SK-N-SH (cell line): ENCODE results near the gene BCR. TPM values are rescaled to one million over a fixed set of nuclear protein-coding genes. Genes with fewer than 3 reads are reported as not detected.

Experiments
- CTCF ChIA-PET: fragments of 300-600, 350-600 bp; formaldehyde crosslinking; extraction: SDS; loops from one replicate; lab custom pipeline; 2021; lab: Yijun Ruan, JAX
- POLR2A ChIA-PET: fragments of 350-600 bp; sonication (Branson Sonifier 250); formaldehyde crosslinking; extraction: SDS; loops from one replicate; lab custom pipeline; 2020; ENCODE audit warnings: antibody characterized with exemption, inconsistent platforms; lab: Yijun Ruan, JAX
- DNase-seq: peaks from one replicate; pipeline ENCODE4 v3.0.0; 2012
- H2AFZ ChIP-seq: fragments of 200-600 bp; sonication (generic); 2 replicates; pipeline ENCODE4 v1.8.1; 2016; ENCODE audit warnings: antibody characterized with exemption, mild to moderate bottlenecking, low read depth
- H3F3A ChIP-seq: fragments of 200-600 bp; sonication (generic); replicated peaks from 2 replicates; pipeline ENCODE3; 2016; ENCODE audit warnings: antibody characterized with exemption, mild to moderate bottlenecking; ENCODE audit not compliant: insufficient read depth
- H3K27ac ChIP-seq, 2 experiments: fragments of 200-500 bp in 1 of 2; fragments of 200-600 bp in 1 of 2; sonication (Bioruptor generic) in 1 of 2; sonication (generic), shearing (Covaris generic) in 1 of 2; 2 replicates each; pipeline versions ENCODE4 v1.5.1 to v1.6.1; 2014 to 2016; ENCODE audit warnings: low read depth in 2 of 2, inconsistent platforms in 1 of 2, low read length in 1 of 2, mild to moderate bottlenecking in 1 of 2, mixed read lengths in 1 of 2
- H3K27me3 ChIP-seq: fragments of 200-600 bp; sonication (generic), shearing (Covaris generic); 2 replicates; pipeline ENCODE4 v1.6.1; 2016; ENCODE audit warnings: mixed run types; ENCODE audit not compliant: insufficient read depth
- H3K36me3 ChIP-seq, 2 experiments: fragments of 200-500 bp in 1 of 2; fragments of 200-600 bp in 1 of 2; sonication (Bioruptor generic) in 1 of 2; sonication (generic) in 1 of 2; replicated peaks in 1 of 2; 2 replicates each; pipeline versions ENCODE3 to v1.5.1; 2014 to 2016; ENCODE audit warnings: low read length in 1 of 2, mild to moderate bottlenecking in 1 of 2; ENCODE audit not compliant: insufficient read depth in 2 of 2, control insufficient read depth in 1 of 2
- H3K4me1 ChIP-seq, 2 experiments: fragments of 200-500 bp in 1 of 2; fragments of 200-600 bp in 1 of 2; sonication (Bioruptor generic) in 1 of 2; sonication (generic), shearing (Covaris generic) in 1 of 2; 2 replicates each; pipeline versions ENCODE4 v1.5.1 to v1.6.1; 2014 to 2016; ENCODE audit warnings: low read depth in 1 of 2, low read length in 1 of 2, mixed run types in 1 of 2; ENCODE audit not compliant: insufficient read depth in 2 of 2, control insufficient read depth in 1 of 2
- H3K4me2 ChIP-seq: fragments of 200-600 bp; sonication (generic), shearing (Covaris generic); 2 replicates; pipeline ENCODE4 v1.6.1; 2017; ENCODE audit warnings: mixed run types
- H3K4me3 ChIP-seq, 2 experiments: fragments of 200-500 bp in 1 of 2; fragments of 200-600 bp in 1 of 2; sonication (Bioruptor generic) in 1 of 2; sonication (generic), shearing (Covaris generic) in 1 of 2; 2 replicates each; pipeline versions ENCODE4 v1.5.1 to v1.8.1; 2014 to 2016; ENCODE audit warnings: low read depth in 2 of 2, inconsistent platforms in 1 of 2, low read length in 1 of 2, mild to moderate bottlenecking in 1 of 2, mixed read lengths in 1 of 2, moderate library complexity in 1 of 2
- H3K79me2 ChIP-seq: fragments of 200-600 bp; sonication (generic); 2 replicates; pipeline ENCODE4 v1.8.1; 2017; ENCODE audit warnings: mild to moderate bottlenecking; ENCODE audit not compliant: insufficient read depth
- H3K9ac ChIP-seq: fragments of 200-600 bp; sonication (generic); 2 replicates; pipeline ENCODE4 v1.6.1; 2017; ENCODE audit warnings: mixed run types
- H3K9me2 ChIP-seq: fragments of 200-600 bp; sonication (generic); 2 replicates; pipeline ENCODE4 v1.6.1; 2017; ENCODE audit warnings: mixed run types
- H3K9me3 ChIP-seq: fragments of 200-600 bp; sonication (generic); 2 replicates; pipeline ENCODE4 v1.6.1; 2017; ENCODE audit warnings: mixed run types, mild to moderate bottlenecking, moderate library complexity
- H4K20me1 ChIP-seq: fragments of 200-600 bp; sonication (generic); 2 replicates; pipeline ENCODE4 v1.6.1; 2017; ENCODE audit warnings: mild to moderate bottlenecking, mixed run types; ENCODE audit not compliant: insufficient read depth
- CTCF ChIP-seq: fragments of 200-600 bp; sonication (generic); IDR thresholded peaks from 2 replicates; pipeline ENCODE4 v1.6.1; 2017; ENCODE audit warnings: antibody characterized with exemption, mild to moderate bottlenecking, moderate library complexity
- ELF1 ChIP-seq: IDR thresholded peaks from 2 replicates; pipeline ENCODE4 v1.4.0; 2012
- EP300 ChIP-seq, 2 experiments: IDR thresholded peaks; 2 replicates each; pipeline versions ENCODE4 v1.4.0 to v1.6.1; 2012; ENCODE audit warnings: borderline replicate concordance in 1 of 2, low read depth in 1 of 2, low read length in 1 of 2
- FOXM1 ChIP-seq: IDR thresholded peaks from 2 replicates; pipeline ENCODE4 v1.4.0; 2012; ENCODE audit warnings: low read depth, mild to moderate bottlenecking
- GABPA ChIP-seq: IDR thresholded peaks from 2 replicates; pipeline ENCODE4 v1.4.0; 2012; ENCODE audit warnings: low read depth, mild to moderate bottlenecking
- MXI1 ChIP-seq: IDR thresholded peaks from 2 replicates; pipeline ENCODE4 v1.6.1; 2012; ENCODE audit warnings: mild to moderate bottlenecking, low read depth, low read length, improper control_type of control experiment
- NFIC ChIP-seq: IDR thresholded peaks from 2 replicates; pipeline ENCODE4 v1.4.0; 2012; ENCODE audit warnings: borderline replicate concordance
- PBX3 ChIP-seq: IDR thresholded peaks from 2 replicates; pipeline ENCODE4; 2012
- RAD21 ChIP-seq: IDR thresholded peaks from 2 replicates; pipeline ENCODE4 v1.6.1; 2012; ENCODE audit warnings: mild to moderate bottlenecking, low read length
- RCOR1 ChIP-seq: fragments of 150-350 bp; IDR thresholded peaks from 2 replicates; pipeline ENCODE4 v1.6.1; 2017; ENCODE audit warnings: antibody characterized with exemption, low read length
- WGBS: methylation state at CpG from one replicate; pipeline ENCODE4 v1.1.6; 2017; ENCODE audit warnings: low lambda C conversion rate; 5-methylcytosine and 5-hydroxymethylcytosine counted together
- polyA plus RNA-seq, 3 experiments: library from polyadenylated mRNA; depleted of rRNA; stranded (reverse); fragments of >200 nt; gene quantifications; 2 replicates each; pipeline ENCODE4 v1.2.3, GENCODE V29; 2012
- TF ChIP-seq, protein P1 (sequence below): fragments of 150-350 bp; IDR thresholded peaks from 2 replicates; pipeline ENCODE4 v1.6.1; 2017; ENCODE audit warnings: antibody characterized with exemption, low read length, low read depth, borderline replicate concordance
- TF ChIP-seq, protein P2 (sequence below): fragments of 150-350 bp; IDR thresholded peaks from 2 replicates; pipeline ENCODE4 v1.6.1; 2016; ENCODE audit warnings: mild to moderate bottlenecking, low read depth, low read length

Gene BCR
- polyA plus RNA-seq, 1 of the 3 experiments (the other 2 are of a cell fraction): 50.9 TPM

GRCh38 chr22:23260645-23261581 lies 80.6 kb downstream of the BCR start:
- H3K4me2 ChIP-seq: no peak overlapping the region
- peaks cover 0 to 39% of the 10 kb centered on the region in 2 experiments for H3K36me3 ChIP-seq
- no peaks in the 10 kb centered on the region for H3K9me2 ChIP-seq
- H3K4me1 ChIP-seq: peaks cover 0 to 19% of the 10 kb centered on the region in 2 experiments; a peak in 1 of 4 replicates
- H3K27me3 ChIP-seq: no peaks in the 10 kb centered on the region
- 95% methylated on average over 13 of the region's 21 CpGs for WGBS
- no peak overlapping the region for H2AFZ ChIP-seq
- no peak overlapping the region for H3K4me3 ChIP-seq
- no peaks in the 10 kb centered on the region; the same call in 1 of the 2 replicates for H4K20me1 ChIP-seq
- H3K27ac ChIP-seq: no peak overlapping the region
- CTCF ChIA-PET: interaction anchor here (0.7 to 2.5 kb wide), 8 partner anchors 9 to 93 kb away, joined by 3 to 9 read pairs (median 4); no protein-coding TSS in a partner anchor
- H3K79me2 ChIP-seq: peaks cover 6% of the 10 kb centered on the region; the same call in 1 of the 2 replicates
- TF ChIP-seq GABPA: no peak
- TF ChIP-seq PBX3: no peak
- no peak for TF ChIP-seq MXI1
- no peak for TF ChIP-seq ELF1
- no peak for TF ChIP-seq CTCF
- no peak for TF ChIP-seq RCOR1
- no peak for TF ChIP-seq NFIC
- TF ChIP-seq, protein P1, sequence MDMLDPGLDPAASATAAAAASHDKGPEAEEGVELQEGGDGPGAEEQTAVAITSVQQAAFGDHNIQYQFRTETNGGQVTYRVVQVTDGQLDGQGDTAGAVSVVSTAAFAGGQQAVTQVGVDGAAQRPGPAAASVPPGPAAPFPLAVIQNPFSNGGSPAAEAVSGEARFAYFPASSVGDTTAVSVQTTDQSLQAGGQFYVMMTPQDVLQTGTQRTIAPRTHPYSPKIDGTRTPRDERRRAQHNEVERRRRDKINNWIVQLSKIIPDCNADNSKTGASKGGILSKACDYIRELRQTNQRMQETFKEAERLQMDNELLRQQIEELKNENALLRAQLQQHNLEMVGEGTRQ: no peak
- TF ChIP-seq RAD21: no peak
- no peak for TF ChIP-seq EP300 (IDR thresholded peaks at IDR 0.05; ENCODE audit: borderline replicate concordance in 1 of 2, low read depth in 1 of 2, low read length in 1 of 2)
- TF ChIP-seq FOXM1: no peak
- TF ChIP-seq, protein P2, sequence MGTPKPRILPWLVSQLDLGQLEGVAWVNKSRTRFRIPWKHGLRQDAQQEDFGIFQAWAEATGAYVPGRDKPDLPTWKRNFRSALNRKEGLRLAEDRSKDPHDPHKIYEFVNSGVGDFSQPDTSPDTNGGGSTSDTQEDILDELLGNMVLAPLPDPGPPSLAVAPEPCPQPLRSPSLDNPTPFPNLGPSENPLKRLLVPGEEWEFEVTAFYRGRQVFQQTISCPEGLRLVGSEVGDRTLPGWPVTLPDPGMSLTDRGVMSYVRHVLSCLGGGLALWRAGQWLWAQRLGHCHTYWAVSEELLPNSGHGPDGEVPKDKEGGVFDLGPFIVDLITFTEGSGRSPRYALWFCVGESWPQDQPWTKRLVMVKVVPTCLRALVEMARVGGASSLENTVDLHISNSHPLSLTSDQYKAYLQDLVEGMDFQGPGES: no peak
- TF ChIP-seq, all 33 proteins: peak for 0
- Histone ChIP-seq H3F3A (no peaks in the 10 kb centered on the region), H3K9me3 (no peaks in the 10 kb centered on the region), H3K9ac (no peak overlapping the region)
- DNase-seq: no peak
- POLR2A ChIA-PET: no interaction called here
